SK-N-MC (cell line): ENCODE results near the gene TRIM29.

ENCODE experiments used
- DNase-seq: peaks from one replicate; pipeline ENCODE4 v3.0.0-alpha.2; 2011; ENCODE audit warnings: low read depth, low spot score
- H3K27ac ChIP-seq: fragments of 200-600 bp; sonication (generic); 2 replicates; pipeline ENCODE4 v1.5.1; 2016; ENCODE audit warnings: mixed run types
- H3K36me3 ChIP-seq: fragments of 200-600 bp; sonication (generic); 2 replicates; pipeline ENCODE4 v1.6.1; 2017; ENCODE audit warnings: antibody characterized with exemption, low read length, mixed read lengths; ENCODE audit not compliant: insufficient read depth
- H3K4me3 ChIP-seq: fragments of 200-600 bp; sonication (generic); 2 replicates; pipeline ENCODE4 v1.5.1; 2016
- H3K9ac ChIP-seq: fragments of 200-600 bp; sonication (generic); 2 replicates; pipeline ENCODE4 v1.8.0; 2017; ENCODE audit warnings: mixed run types, mixed read lengths; ENCODE audit not compliant: insufficient read length
- H3K9me3 ChIP-seq: fragments of 200-600 bp; sonication (generic); 2 replicates; pipeline ENCODE4 v1.6.1; 2017; ENCODE audit warnings: low read depth, mild to moderate bottlenecking, antibody characterized with exemption, low read length, moderate library complexity, mixed read lengths
- EZH2 ChIP-seq: fragments of 200-600 bp; sonication (generic); IDR thresholded peaks from one replicate; pipeline ENCODE4 v1.6.1; 2017; ENCODE audit warnings: antibody characterized with exemption
- FOXP2 ChIP-seq: optimal IDR thresholded peaks from 2 replicates; pipeline ENCODE3; 2011; ENCODE audit warnings: mild to moderate bottlenecking, moderate library complexity; ENCODE audit not compliant: insufficient read depth; ENCODE audit errors: extremely low read length, control extremely low read depth
- POLR2AphosphoS5 ChIP-seq: IDR thresholded peaks from 2 replicates; pipeline ENCODE4 v1.6.1; 2012; ENCODE audit warnings: mild to moderate bottlenecking, low read depth, low read length, borderline replicate concordance

Gene TRIM29

GRCh38 chr11:120067438-120068113, 70.3 kb downstream of the TRIM29 start:
- H3K9me3 ChIP-seq: no peaks in the 10 kb centered on the region
- TF ChIP-seq EZH2 (no peak), POLR2AphosphoS5 (no peak), FOXP2 (no peak)
- H3K36me3 ChIP-seq: no peaks in the 10 kb centered on the region
- H3K9ac ChIP-seq: no peak overlapping the region
- H3K4me3 ChIP-seq: no peak overlapping the region
- DNase-seq: no peak
- H3K27ac ChIP-seq: no peak overlapping the region

GRCh38 chr11:120066738-120067437, 71.0 kb downstream of the TRIM29 start:
- no peak for DNase-seq
- Histone ChIP-seq H3K36me3 (no peaks in the 10 kb centered on the region), H3K9ac (no peak overlapping the region), H3K4me3 (no peak overlapping the region), H3K27ac (no peak overlapping the region), H3K9me3 (no peaks in the 10 kb centered on the region)
- TF ChIP-seq EZH2: no peak
- no peak for TF ChIP-seq POLR2AphosphoS5
- TF ChIP-seq FOXP2: no peak

GRCh38 chr11:120065876-120066275, 72.0 kb downstream of the TRIM29 start:
- DNase-seq: no peak
- Histone ChIP-seq H3K9me3 (no peaks in the 10 kb centered on the region), H3K9ac (no peak overlapping the region), H3K27ac (no peak overlapping the region), H3K4me3 (no peak overlapping the region), H3K36me3 (no peaks in the 10 kb centered on the region)
- no peak for TF ChIP-seq POLR2AphosphoS5
- no peak for TF ChIP-seq FOXP2
- TF ChIP-seq EZH2: no peak

- TF ChIP-seq EZH2 (no peak), FOXP2 (no peak), POLR2AphosphoS5 (no peak)
- H3K4me3 ChIP-seq: no peak overlapping the region
- H3K9me3 ChIP-seq: no peaks in the 10 kb centered on the region
- DNase-seq: no peak
- no peak overlapping the region for H3K9ac ChIP-seq
- H3K36me3 ChIP-seq: no peaks in the 10 kb centered on the region
- H3K27ac ChIP-seq: no peak overlapping the region
Measured at GRCh38 chr11:120065176-120065575, 72.7 kb downstream of the TRIM29 start.

- DNase-seq: no peak
- TF ChIP-seq EZH2 (no peak), FOXP2 (no peak), POLR2AphosphoS5 (no peak)
- H3K27ac ChIP-seq: no peak overlapping the region
- no peak overlapping the region for H3K4me3 ChIP-seq
- H3K36me3 ChIP-seq: no peaks in the 10 kb centered on the region
- H3K9ac ChIP-seq: no peak overlapping the region
- H3K9me3 ChIP-seq: no peaks in the 10 kb centered on the region
Measured at GRCh38 chr11:120064341-120064740, 73.6 kb downstream of the TRIM29 start.

- H3K9me3 ChIP-seq: no peaks in the 10 kb centered on the region
- no peak overlapping the region for H3K4me3 ChIP-seq
- no peak overlapping the region for H3K9ac ChIP-seq
- no peak overlapping the region for H3K27ac ChIP-seq
- no peak for TF ChIP-seq POLR2AphosphoS5
- TF ChIP-seq EZH2: no peak
- no peak for DNase-seq
- no peaks in the 10 kb centered on the region for H3K36me3 ChIP-seq
Measured at GRCh38 chr11:120063686-120064340, 74.1 kb downstream of the TRIM29 start.

GRCh38 chr11:120062561-120062930, 75.4 kb downstream of the TRIM29 start:
- no peak overlapping the region for H3K9ac ChIP-seq
- H3K9me3 ChIP-seq: no peaks in the 10 kb centered on the region
- no peak for DNase-seq
- H3K4me3 ChIP-seq: no peak overlapping the region
- H3K27ac ChIP-seq: no peak overlapping the region
- no peaks in the 10 kb centered on the region for H3K36me3 ChIP-seq
- no peak for TF ChIP-seq FOXP2
- no peak for TF ChIP-seq EZH2
- TF ChIP-seq POLR2AphosphoS5: no peak

- TF ChIP-seq EZH2 (no peak), FOXP2 (no peak), POLR2AphosphoS5 (no peak)
- Histone ChIP-seq H3K4me3 (no peak overlapping the region), H3K27ac (no peak overlapping the region), H3K9ac (no peak overlapping the region), H3K36me3 (no peaks in the 10 kb centered on the region), H3K9me3 (no peaks in the 10 kb centered on the region)
- DNase-seq: no peak
Measured at GRCh38 chr11:120061761-120062560, 76.0 kb downstream of the TRIM29 start.
